ENCODE measurements around the gene PRPSAP2. TPM values are rescaled to one million over a fixed set of nuclear protein-coding genes. Genes with fewer than 3 reads are reported as not detected.
"Not testable (repeated sequence)": the region's sequence is repeated elsewhere in the genome, so short reads cannot be mapped to it uniquely, and the experiment has no call there.

The PRPSAP2 gene
- polyA plus RNA-seq (2011; rRNA removed) (13.0 and 16.6 TPM in 2 replicates), polyA minus RNA-seq (2011; rRNA and poly(A)+ RNA removed) (11.3 and 11.9 TPM in 2 replicates)

GRCh38 chr17:18857864-18858566 is at the start of gene PRPSAP2:
PRPSAP2 (plus strand) TSS chr17:18858131; CDS start chr17:18865834, 7,703 bp downstream.
- TF ChIP-seq CTCF (IDR thresholded peaks at IDR 0.05; ENCODE audit: insufficient read depth, low read depth, low read length) = no peak
- ChIA-PET CTCF (interaction anchor here (1.3 kb wide), 1 partner anchor 103 kb away, joined by 6 read pairs; no protein-coding TSS in a partner anchor), POLR2A (interaction anchor here (0.6 kb wide), 2 partner anchors 25 to 124 kb away, joined by 4 to 7 read pairs; no protein-coding TSS in a partner anchor)
- DNase-seq (ENCODE audit: low read depth) = peak; percentile 49
- H3K4me3 ChIP-seq (ENCODE audit: low read depth, low read length) = peak within 1 kb of the TSS; percentile 72
- no peaks in the 10 kb centered on the region for H3K36me3 ChIP-seq (ENCODE audit: control insufficient read depth, insufficient read depth, low read length)
- H3K27me3 ChIP-seq (ENCODE audit: control insufficient read depth, insufficient read depth, low read length) = no peaks in the 10 kb centered on the region

GRCh38 chr17:18815924-18816323 is 42.0 kb upstream of the PRPSAP2 start:
- H3K4me3 ChIP-seq (ENCODE audit: low read depth, low read length); H3K36me3 ChIP-seq (ENCODE audit: control insufficient read depth, insufficient read depth, low read length); DNase-seq (ENCODE audit: low read depth); POLR2A ChIA-PET; H3K27me3 ChIP-seq (ENCODE audit: control insufficient read depth, insufficient read depth, low read length): not testable (repeated sequence)
- CTCF ChIA-PET = interaction anchor here (1.7 kb wide), 1 partner anchor 37 kb away, joined by 5 read pairs; no protein-coding TSS in a partner anchor

GRCh38 chr17:18816489-18817371 is 41.2 kb upstream of the PRPSAP2 start:
- H3K36me3 ChIP-seq (ENCODE audit: control insufficient read depth, insufficient read depth, low read length); POLR2A ChIA-PET; H3K4me3 ChIP-seq (ENCODE audit: low read depth, low read length); H3K27me3 ChIP-seq (ENCODE audit: control insufficient read depth, insufficient read depth, low read length): not testable (repeated sequence)
- CTCF ChIA-PET = interaction anchor here (1.0 to 1.7 kb wide), 2 partner anchors 36 to 144 kb away, joined by 3 to 5 read pairs; no protein-coding TSS in a partner anchor
- peak; percentile 56 for TF ChIP-seq CTCF (IDR thresholded peaks at IDR 0.05; ENCODE audit: insufficient read depth, low read depth, low read length)
- DNase-seq (ENCODE audit: low read depth) = peak; percentile 13

- DNase-seq (ENCODE audit: low read depth); POLR2A ChIA-PET; H3K4me3 ChIP-seq (ENCODE audit: low read depth, low read length); H3K27me3 ChIP-seq (ENCODE audit: control insufficient read depth, insufficient read depth, low read length); H3K36me3 ChIP-seq (ENCODE audit: control insufficient read depth, insufficient read depth, low read length); CTCF ChIA-PET: not testable (repeated sequence)
Observed at GRCh38 chr17:18821430-18821829, 36.5 kb upstream of the PRPSAP2 start.

- DNase-seq (ENCODE audit: low read depth); POLR2A ChIA-PET; H3K4me3 ChIP-seq (ENCODE audit: low read depth, low read length); CTCF ChIA-PET; H3K27me3 ChIP-seq (ENCODE audit: control insufficient read depth, insufficient read depth, low read length); H3K36me3 ChIP-seq (ENCODE audit: control insufficient read depth, insufficient read depth, low read length): not testable (repeated sequence)
Observed at GRCh38 chr17:18827613-18828012, 30.3 kb upstream of the PRPSAP2 start.

GRCh38 chr17:18848501-18848900 is 9.4 kb upstream of the PRPSAP2 start:
- no peak for DNase-seq (ENCODE audit: low read depth)
- no peak overlapping the region for H3K4me3 ChIP-seq (ENCODE audit: low read depth, low read length)
- CTCF ChIA-PET = no interaction called here
- no peaks in the 10 kb centered on the region for H3K27me3 ChIP-seq (ENCODE audit: control insufficient read depth, insufficient read depth, low read length)
- no peaks in the 10 kb centered on the region for H3K36me3 ChIP-seq (ENCODE audit: control insufficient read depth, insufficient read depth, low read length)
- TF ChIP-seq CTCF (IDR thresholded peaks at IDR 0.05; ENCODE audit: insufficient read depth, low read depth, low read length) = no peak
- POLR2A ChIA-PET = no interaction called here
